ENCODE measurements around the gene GTPBP10. TPM values are rescaled to one million over a fixed set of nuclear protein-coding genes. Genes with fewer than 3 reads are reported as not detected.

GTPBP10 gene
- polyA plus RNA-seq, 1 donor (not counting 4 experiments of a cell fraction or from before 2014, with no cell fraction given): 26.6 TPM

GRCh38 chr7:90421651-90422050 is 75.1 kb downstream of the GTPBP10 start:
- H3K9me3 ChIP-seq (ENCODE audit: control insufficient read depth, low read depth, low read length): no peaks in the 10 kb centered on the region
- H3K36me3 ChIP-seq (ENCODE audit: control insufficient read depth in 2 of 2, extremely low read depth in 1 of 2, insufficient read depth in 2 of 2, low read length in 2 of 2): no peaks in the 10 kb centered on the region
- no peaks in the 10 kb centered on the region for H3K79me2 ChIP-seq (ENCODE audit: control insufficient read depth, insufficient read depth, low read length)
- FAIRE-seq: no peak
- dilution Hi-C loops (cut with MboI; ENCODE audit: extremely low pct_ligation_motif_present, low sequenced_read_pairs): no loop called here
- no peak for DNase-seq (ENCODE audit: low read depth, low spot score)
- H2AFZ ChIP-seq (ENCODE audit: control insufficient read depth, low read length): no peak overlapping the region
- no peak for TF ChIP-seq CTCF (optimal IDR thresholded peaks at IDR 0.05 in 1 of 3, IDR thresholded peaks at IDR 0.05 in 1 of 3, conservative IDR thresholded peaks at IDR 0.05 in 1 of 3; ENCODE audit: extremely low read depth in 1 of 3, insufficient read depth in 2 of 3, low read length in 3 of 3)
- no peak for TF ChIP-seq EZH2 (IDR thresholded peaks at IDR 0.05; ENCODE audit: low read length)
- no peaks in the 10 kb centered on the region for H3K27me3 ChIP-seq (ENCODE audit: control insufficient read depth, extremely low read depth, insufficient read depth, low read length)
- H3K9me1 ChIP-seq (ENCODE audit: control insufficient read depth, extremely low read depth, insufficient read depth, low read length): no peaks in the 10 kb centered on the region
- H3K9ac ChIP-seq (ENCODE audit: control insufficient read depth, extremely low read depth, insufficient read depth, low read length): no peak overlapping the region
- H3K27ac ChIP-seq (ENCODE audit: control insufficient read depth, insufficient read depth, low read length): no peak overlapping the region
- no peak overlapping the region for H3K4me3 ChIP-seq (ENCODE audit: control insufficient read depth in 2 of 3, extremely low read depth in 1 of 3, insufficient read depth in 2 of 3, low read depth in 1 of 3, low read length in 3 of 3)
- H3K4me2 ChIP-seq (ENCODE audit: control insufficient read depth, extremely low read depth, insufficient read depth, low read depth, low read length): no peak overlapping the region
- no peaks in the 10 kb centered on the region for H4K20me1 ChIP-seq (ENCODE audit: control insufficient read depth, extremely low read depth, insufficient read depth, low read length)
- peaks cover 8% of the 10 kb centered on the region for H3K4me1 ChIP-seq (ENCODE audit: control insufficient read depth, extremely low read depth, insufficient read depth, low read length)

- Histone ChIP-seq H3K9me1 (ENCODE audit: control insufficient read depth, extremely low read depth, insufficient read depth, low read length) (no peaks in the 10 kb centered on the region), H3K9me3 (ENCODE audit: control insufficient read depth, low read depth, low read length) (no peaks in the 10 kb centered on the region), H3K4me1 (ENCODE audit: control insufficient read depth, extremely low read depth, insufficient read depth, low read length) (peaks cover 8% of the 10 kb centered on the region), H3K27ac (ENCODE audit: control insufficient read depth, insufficient read depth, low read length) (no peak overlapping the region), H3K9ac (ENCODE audit: control insufficient read depth, extremely low read depth, insufficient read depth, low read length) (no peak overlapping the region), H3K79me2 (ENCODE audit: control insufficient read depth, insufficient read depth, low read length) (no peaks in the 10 kb centered on the region), H4K20me1 (ENCODE audit: control insufficient read depth, extremely low read depth, insufficient read depth, low read length) (no peaks in the 10 kb centered on the region), H3K4me3 (ENCODE audit: control insufficient read depth in 2 of 3, extremely low read depth in 1 of 3, insufficient read depth in 2 of 3, low read depth in 1 of 3, low read length in 3 of 3) (no peak overlapping the region), H3K4me2 (ENCODE audit: control insufficient read depth, extremely low read depth, insufficient read depth, low read depth, low read length) (no peak overlapping the region), H3K27me3 (ENCODE audit: control insufficient read depth, extremely low read depth, insufficient read depth, low read length) (no peaks in the 10 kb centered on the region), H2AFZ (ENCODE audit: control insufficient read depth, low read length) (no peak overlapping the region), H3K36me3 (ENCODE audit: control insufficient read depth in 2 of 2, extremely low read depth in 1 of 2, insufficient read depth in 2 of 2, low read length in 2 of 2) (no peaks in the 10 kb centered on the region)
- no peak for DNase-seq (ENCODE audit: low read depth, low spot score)
- no peak for FAIRE-seq
- TF ChIP-seq CTCF (optimal IDR thresholded peaks at IDR 0.05 in 1 of 3, IDR thresholded peaks at IDR 0.05 in 1 of 3, conservative IDR thresholded peaks at IDR 0.05 in 1 of 3; ENCODE audit: extremely low read depth in 1 of 3, insufficient read depth in 2 of 3, low read length in 3 of 3) (no peak), EZH2 (IDR thresholded peaks at IDR 0.05; ENCODE audit: low read length) (no peak)
- dilution Hi-C loops (cut with MboI; ENCODE audit: extremely low pct_ligation_motif_present, low sequenced_read_pairs): no loop called here
Measured at GRCh38 chr7:90424720-90425119, 78.2 kb downstream of the GTPBP10 start.

Measured in keratinocyte (primary cell).